PC-3 (cell line): Measurements from ENCODE around the gene VPS9D1. TPM values are rescaled to one million over a fixed set of nuclear protein-coding genes. Genes with fewer than 3 reads are reported as not detected.

Experiments
- ATAC-seq: fragments of 200-7000 bp; cut with Tn5 transposase; 2 replicates; pipeline ENCODE4 v1.9.1; 2020; ENCODE audit warnings: mild to moderate bottlenecking, moderate library complexity
- BruUV-seq: library from RNA; stranded (reverse); fragments of 400-500 nt; replicated peaks from 2 replicates; lab custom pipeline; 2021; lab: Mats Ljungman, UMichigan
- CTCF ChIA-PET: fragments of 300-600 bp; sonication (Branson Sonifier 250); formaldehyde crosslinking; loops from one replicate; lab custom pipeline; 2022; ENCODE audit warnings: antibody characterized with exemption; lab: Charles Lee
- POLR2A ChIA-PET: fragments of 300-600 bp; sonication (Branson Sonifier 250); formaldehyde crosslinking; loops from one replicate; lab custom pipeline; 2022; ENCODE audit warnings: antibody characterized with exemption; ENCODE audit not compliant: unreplicated experiment; lab: Charles Lee
- DNase-seq: peaks from one replicate; pipeline ENCODE4 v3.0.0-alpha.2; 2015
- H2AFZ ChIP-seq: fragments of 300-600 bp; sonication (generic); 2 replicates; pipeline ENCODE4 v1.6.0; 2016; ENCODE audit warnings: antibody characterized with exemption, low read length
- H3F3A ChIP-seq: fragments of 300-600 bp; sonication (generic); one replicate; pipeline ENCODE4 v1.6.0; 2017; ENCODE audit warnings: antibody characterized with exemption, low read length, control low read depth, mild to moderate bottlenecking; ENCODE audit not compliant: unreplicated experiment
- H3K27ac ChIP-seq: fragments of 300-600 bp; sonication (generic); 2 replicates; pipeline ENCODE4 v1.5.1; 2016; ENCODE audit warnings: mild to moderate bottlenecking, low read length
- H3K27me3 ChIP-seq: fragments of 300-600 bp; sonication (generic); 2 replicates; pipeline ENCODE4 v1.6.1; 2016; ENCODE audit warnings: low read length, mixed read lengths
- H3K36me3 ChIP-seq: fragments of 300-600 bp; sonication (generic); 2 replicates; pipeline ENCODE4 v1.6.1; 2016; ENCODE audit warnings: low read depth, mixed run types, low read length, mixed read lengths
- H3K4me1 ChIP-seq: fragments of 300-600 bp; sonication (generic); 2 replicates; pipeline ENCODE4 v1.5.1; 2016; ENCODE audit warnings: low read length; ENCODE audit not compliant: insufficient read depth
- H3K4me2 ChIP-seq: fragments of 300-600 bp; sonication (generic); 2 replicates; pipeline ENCODE4 v1.6.0; 2016; ENCODE audit warnings: low read length
- H3K4me3 ChIP-seq: fragments of 300-600 bp; sonication (generic); 2 replicates; pipeline ENCODE4 v1.5.1; 2016; ENCODE audit warnings: mild to moderate bottlenecking, low read length, mixed read lengths
- H3K79me2 ChIP-seq: fragments of 300-600 bp; sonication (generic); 2 replicates; pipeline ENCODE4 v1.6.1; 2017; ENCODE audit warnings: low read length, mixed read lengths
- H3K9ac ChIP-seq: fragments of 300-600 bp; sonication (generic); 2 replicates; pipeline ENCODE4 v1.6.0; 2016; ENCODE audit warnings: mild to moderate bottlenecking, low read length
- H3K9me2 ChIP-seq: fragments of 300-600 bp; sonication (generic); replicated peaks from 2 replicates; pipeline ENCODE4 v1.6.1; 2016; ENCODE audit warnings: mixed run types, low read length, mixed read lengths
- H3K9me3 ChIP-seq: fragments of 300-600 bp; sonication (generic); 2 replicates; pipeline ENCODE4 v1.6.1; 2016; ENCODE audit warnings: low read length, mixed read lengths
- H4K20me1 ChIP-seq: fragments of 300-600 bp; sonication (generic); 2 replicates; pipeline ENCODE4 v1.6.1; 2016; ENCODE audit warnings: low read length, mixed read lengths
- CTCF ChIP-seq: fragments of 300-600 bp; sonication (generic); conservative IDR thresholded peaks from 2 replicates; pipeline ENCODE4 v1.5.1; 2017; ENCODE audit warnings: antibody characterized with exemption, low read depth, mild to moderate bottlenecking, low read length
- EZH2 ChIP-seq: fragments of 300-600 bp; sonication (generic); IDR thresholded peaks from one replicate; pipeline ENCODE4 v1.6.1; 2017; ENCODE audit warnings: antibody characterized with exemption, mild to moderate bottlenecking, low read length; ENCODE audit not compliant: unreplicated experiment
- EZH2phosphoT487 ChIP-seq: fragments of 300-600 bp; sonication (generic); IDR thresholded peaks from 2 replicates; pipeline ENCODE4 v1.6.1; 2018; ENCODE audit warnings: mild to moderate bottlenecking, antibody characterized with exemption, low read length, borderline replicate concordance
- intact Hi-C: fragments of 100-400 bp; cut with micrococcal nuclease; formaldehyde crosslinking; loops from 2 replicates; pipeline ENCODE4 v1.9.0; 2023
- total RNA-seq: library from RNA; depleted of rRNA; stranded (reverse); fragments of >200 nt; gene quantifications from 2 replicates; pipeline ENCODE4 v1.2.3, GENCODE V29; 2014

VPS9D1 gene
- total RNA-seq, 1 experiment from 2014 or later = 4.4 TPM

- ChIA-PET POLR2A (interaction anchor here (0.6 kb wide), 1 partner anchor 38 kb away, joined by 5 read pairs; no protein-coding TSS in a partner anchor), CTCF (no interaction called here)
- no peak for TF ChIP-seq EZH2phosphoT487
- TF ChIP-seq EZH2 = no peak
- no peak for TF ChIP-seq CTCF
- H3K4me3 ChIP-seq = no peak overlapping the region
- no peak overlapping the region for H3K9ac ChIP-seq
- H4K20me1 ChIP-seq = no peaks in the 10 kb centered on the region
- no peaks in the 10 kb centered on the region for H3K9me2 ChIP-seq
- no peak overlapping the region for H3K27ac ChIP-seq
- no peak overlapping the region for H3K4me2 ChIP-seq
- no peaks in the 10 kb centered on the region for H3K9me3 ChIP-seq
- peaks cover 19% of the 10 kb centered on the region for H3K79me2 ChIP-seq
- ATAC-seq (no peak), DNase-seq (no peak)
- no peaks in the 10 kb centered on the region for H3K27me3 ChIP-seq
- H3K4me1 ChIP-seq = no peaks in the 10 kb centered on the region
- BruUV-seq = no TSS peak
- no peaks in the 10 kb centered on the region for H3F3A ChIP-seq
- no peak overlapping the region for H2AFZ ChIP-seq
- intact Hi-C loops = loop anchor here (10.0 kb wide), 1 partner anchor 106 kb away; the partner anchor contains the start of gene FANCA
- no peaks in the 10 kb centered on the region for H3K36me3 ChIP-seq
Measured at GRCh38 chr16:89709166-89709565, 11.5 kb downstream of the VPS9D1 start.

GRCh38 chr16:89708481-89708931 is 12.2 kb downstream of the VPS9D1 start:
- no peak for DNase-seq
- BruUV-seq = no TSS peak
- Histone ChIP-seq H2AFZ (no peak overlapping the region), H3K36me3 (no peaks in the 10 kb centered on the region), H3K9ac (no peak overlapping the region), H3K9me3 (no peaks in the 10 kb centered on the region), H3K79me2 (peaks cover 16% of the 10 kb centered on the region), H3K27ac (no peak overlapping the region), H3K4me3 (no peak overlapping the region), H3K4me1 (no peaks in the 10 kb centered on the region), H3K4me2 (no peak overlapping the region), H3F3A (no peaks in the 10 kb centered on the region), H3K9me2 (no peaks in the 10 kb centered on the region), H3K27me3 (no peaks in the 10 kb centered on the region), H4K20me1 (no peaks in the 10 kb centered on the region)
- no peak for ATAC-seq
- ChIA-PET POLR2A (no interaction called here), CTCF (no interaction called here)
- intact Hi-C loops = loop anchor here (10.0 kb wide), 1 partner anchor 106 kb away; the partner anchor contains the start of gene FANCA
- TF ChIP-seq CTCF = no peak
- TF ChIP-seq EZH2phosphoT487 = no peak
- TF ChIP-seq EZH2 = no peak

- CTCF ChIA-PET = no interaction called here
- BruUV-seq = no TSS peak
Measured at GRCh38 chr16:89707695-89708094, 13.0 kb downstream of the VPS9D1 start.

More at GRCh38 chr16:89707695-89708094, 13.0 kb downstream of the VPS9D1 start:
- Histone ChIP-seq H3K4me2 (no peak overlapping the region), H3K27me3 (no peaks in the 10 kb centered on the region), H2AFZ (no peak overlapping the region), H3K9ac (no peak overlapping the region), H3K9me2 (no peaks in the 10 kb centered on the region), H3K79me2 (peaks cover 10% of the 10 kb centered on the region), H3K36me3 (no peaks in the 10 kb centered on the region), H4K20me1 (no peaks in the 10 kb centered on the region), H3K4me3 (no peak overlapping the region), H3K9me3 (no peaks in the 10 kb centered on the region), H3K27ac (no peak overlapping the region), H3K4me1 (no peaks in the 10 kb centered on the region), H3F3A (no peaks in the 10 kb centered on the region)
- DNase-seq = no peak
- POLR2A ChIA-PET = no interaction called here
- TF ChIP-seq EZH2 (no peak), EZH2phosphoT487 (no peak), CTCF (no peak)
- ATAC-seq = no peak
- intact Hi-C loops = loop anchor here (10.0 kb wide), 1 partner anchor 107 kb away; the partner anchor contains the start of gene FANCA
